HepG2 (cell line): ENCODE results near the gene HOXD8.

Experiments
- AFF4 ChIP-seq: sonication (generic); formaldehyde crosslinking; IDR thresholded peaks from 2 replicates; pipeline ENCODE4 v1.4.0; 2020; ENCODE audit warnings: missing genetic modification reagents
- CREB1 ChIP-seq, 2 experiments: fragments of 450-650 bp in 1 of 2; IDR thresholded peaks; 2 replicates each; pipeline ENCODE4 v1.6.1; 2016 to 2017; ENCODE audit warnings: control low read depth in 1 of 2, mild to moderate bottlenecking in 1 of 2, missing compliant biosample characterization in 1 of 2, missing genetic modification characterization in 1 of 2
- MYC ChIP-seq: sonication (generic); formaldehyde crosslinking; IDR thresholded peaks from 2 replicates; pipeline ENCODE4 v1.9.0; 2021; ENCODE audit warnings: missing genetic modification reagents, borderline replicate concordance
- PHB2 ChIP-seq: fragments of 450-650 bp; IDR thresholded peaks from 2 replicates; pipeline ENCODE4 v1.6.1; 2018; ENCODE audit not compliant: partially characterized antibody
- ZNF629 ChIP-seq: sonication (generic); formaldehyde crosslinking; conservative IDR thresholded peaks from 2 replicates; pipeline ENCODE4 v1.5.0; 2020; ENCODE audit warnings: missing genetic modification reagents

GRCh38 chr2:176135035-176135440 lies 5.5 kb downstream of the HOXD8 start:
- no peak for TF ChIP-seq MYC (CRISPR knock-in tag)
- TF ChIP-seq CREB1 (IDR thresholded peaks at IDR 0.05) = no peak
- no peak for TF ChIP-seq CREB1 (CRISPR knock-in tag; IDR thresholded peaks at IDR 0.05)
- no peak for TF ChIP-seq AFF4 (CRISPR knock-in tag)
- TF ChIP-seq PHB2 = no peak
- no peak for TF ChIP-seq ZNF629 (CRISPR knock-in tag)
